GM19463 (cell line): Measurements from ENCODE around the gene KCP.

Source experiments
- ATAC-seq: cut with Tn5 transposase; IDR thresholded peaks from one replicate; pipeline ENCODE4 v1.9.1; 2021; ENCODE audit warnings: mild to moderate bottlenecking, moderate library complexity; ENCODE audit not compliant: unreplicated experiment

The KCP gene

DNA sequence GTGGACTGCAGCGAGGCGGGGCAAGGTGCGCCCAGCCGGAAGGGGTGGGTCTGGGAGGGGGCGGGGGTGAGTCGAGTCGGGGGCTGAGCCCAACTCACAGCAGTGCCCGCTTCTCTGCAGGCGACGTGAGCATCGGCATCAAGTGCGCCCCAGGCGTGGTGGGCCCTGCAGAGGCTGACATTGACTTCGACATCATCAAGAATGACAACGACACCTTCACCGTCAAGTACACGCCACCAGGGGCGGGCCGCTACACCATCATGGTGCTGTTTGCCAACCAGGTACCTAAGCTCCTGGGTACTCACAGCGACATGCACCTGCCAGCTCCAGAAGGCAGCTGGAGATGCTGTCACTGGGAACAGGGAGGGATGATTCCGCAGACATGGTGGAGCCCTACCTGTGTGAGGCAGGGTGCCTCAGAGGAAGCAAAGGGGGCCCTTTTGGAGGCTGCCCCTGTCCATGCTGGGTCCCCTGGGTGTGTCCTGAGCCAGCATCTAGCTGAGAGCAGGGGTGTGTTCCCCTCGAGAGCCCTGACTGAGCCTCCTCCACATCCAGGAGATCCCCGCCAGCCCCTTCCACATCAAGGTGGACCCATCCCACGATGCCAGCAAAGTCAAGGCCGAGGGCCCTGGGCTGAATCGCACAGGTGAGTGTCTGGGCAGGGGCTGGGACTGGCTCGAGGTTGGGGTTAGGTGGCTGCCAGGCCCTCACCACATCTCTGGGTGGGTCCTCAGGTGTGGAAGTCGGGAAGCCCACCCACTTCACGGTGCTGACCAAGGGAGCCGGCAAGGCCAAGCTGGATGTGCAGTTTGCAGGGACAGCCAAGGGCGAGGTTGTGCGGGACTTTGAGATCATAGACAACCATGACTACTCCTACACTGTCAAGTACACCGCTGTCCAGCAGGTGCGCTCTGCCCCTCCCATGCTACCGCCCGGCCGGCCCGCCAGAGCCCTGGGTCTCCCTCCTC lies 67.6 kb downstream of the KCP start:
- ATAC-seq: no peak

DNA sequence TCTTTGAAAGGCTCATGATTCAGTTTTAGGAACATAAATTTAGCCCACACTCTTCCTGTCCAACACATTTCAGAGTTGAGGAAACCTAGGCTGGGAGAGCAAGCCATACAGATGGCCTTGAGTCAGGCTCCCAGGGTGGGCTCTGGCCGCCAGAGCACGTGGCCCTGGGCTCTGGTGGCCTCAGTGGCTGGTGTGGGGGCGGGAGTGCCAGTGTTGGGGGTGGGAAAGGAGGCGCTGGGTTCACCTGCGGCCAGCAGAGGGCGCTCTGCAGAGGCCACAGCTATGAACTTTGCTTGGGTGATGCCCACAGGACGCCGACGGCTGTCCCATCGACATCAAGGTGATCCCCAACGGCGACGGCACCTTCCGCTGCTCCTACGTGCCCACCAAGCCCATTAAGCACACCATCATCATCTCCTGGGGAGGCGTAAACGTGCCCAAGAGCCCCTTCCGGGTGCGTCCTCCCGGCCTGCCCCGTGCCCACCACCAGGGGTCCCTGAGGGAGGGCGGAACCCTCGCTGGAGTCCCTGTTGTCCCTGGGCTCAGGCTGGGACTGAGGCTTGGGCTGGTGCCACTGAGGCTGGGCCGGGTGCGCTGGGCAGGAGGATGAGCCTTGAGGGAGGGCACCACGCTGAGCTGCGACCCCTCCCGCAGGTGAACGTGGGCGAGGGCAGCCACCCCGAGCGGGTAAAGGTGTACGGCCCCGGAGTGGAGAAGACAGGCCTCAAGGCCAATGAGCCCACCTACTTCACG lies 68.4 kb downstream of the KCP start:
- ATAC-seq: peak; percentile 65

DNA sequence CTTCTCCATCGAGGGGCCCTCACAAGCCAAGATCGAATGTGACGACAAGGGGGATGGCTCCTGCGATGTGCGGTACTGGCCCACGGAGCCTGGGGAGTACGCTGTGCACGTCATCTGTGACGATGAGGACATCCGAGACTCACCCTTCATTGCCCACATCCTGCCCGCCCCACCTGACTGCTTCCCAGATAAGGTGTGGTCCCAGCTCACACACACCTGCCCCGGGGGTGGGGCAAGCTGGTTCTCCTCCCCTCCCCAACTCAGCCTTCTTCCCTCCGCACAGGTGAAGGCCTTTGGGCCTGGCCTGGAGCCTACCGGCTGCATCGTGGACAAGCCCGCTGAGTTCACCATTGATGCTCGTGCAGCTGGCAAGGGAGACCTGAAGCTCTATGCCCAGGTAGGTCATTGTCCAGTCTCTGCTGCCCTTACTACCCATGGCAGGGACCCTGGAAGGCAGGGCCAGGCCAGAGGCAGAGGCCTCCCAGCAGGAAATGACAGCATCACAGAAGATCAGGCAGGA lies 69.3 kb downstream of the KCP start:
- no peak for ATAC-seq

DNA sequence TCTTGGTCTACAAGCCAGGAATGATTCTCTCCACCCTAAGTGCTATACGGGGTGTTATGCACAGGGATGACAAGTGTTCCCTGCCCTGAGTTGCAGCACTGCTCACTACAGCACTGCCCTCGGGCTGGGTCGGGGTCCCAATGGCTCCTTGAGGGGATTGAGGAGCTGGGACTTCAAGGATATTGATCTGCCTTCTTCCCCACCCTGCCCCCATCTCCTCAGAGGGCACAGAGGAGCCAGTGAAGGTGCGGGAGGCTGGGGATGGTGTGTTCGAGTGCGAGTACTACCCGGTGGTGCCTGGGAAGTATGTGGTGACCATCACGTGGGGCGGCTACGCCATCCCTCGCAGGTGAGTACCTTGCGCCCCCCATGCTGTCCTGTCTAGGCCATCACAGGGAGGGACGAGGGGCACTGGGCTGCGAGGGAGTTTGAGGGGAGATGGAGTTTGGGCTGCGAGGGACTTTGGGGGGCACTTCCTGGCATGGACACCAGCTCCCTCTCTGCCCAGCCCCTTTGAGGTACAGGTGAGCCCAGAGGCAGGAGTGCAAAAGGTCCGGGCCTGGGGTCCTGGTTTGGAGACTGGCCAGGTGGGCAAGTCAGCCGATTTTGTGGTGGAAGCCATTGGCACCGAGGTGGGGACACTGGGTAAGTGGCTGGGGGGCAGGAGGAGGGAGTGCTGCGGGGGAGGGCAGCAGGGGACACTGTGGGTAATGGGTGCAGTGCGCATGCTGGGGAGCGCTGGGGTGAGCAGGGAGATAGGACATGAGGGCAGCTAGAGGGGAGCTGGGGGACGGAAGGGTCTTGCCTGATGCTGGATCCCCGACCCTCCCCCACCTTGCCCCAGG lies 70.0 kb downstream of the KCP start:
- no peak for ATAC-seq

DNA sequence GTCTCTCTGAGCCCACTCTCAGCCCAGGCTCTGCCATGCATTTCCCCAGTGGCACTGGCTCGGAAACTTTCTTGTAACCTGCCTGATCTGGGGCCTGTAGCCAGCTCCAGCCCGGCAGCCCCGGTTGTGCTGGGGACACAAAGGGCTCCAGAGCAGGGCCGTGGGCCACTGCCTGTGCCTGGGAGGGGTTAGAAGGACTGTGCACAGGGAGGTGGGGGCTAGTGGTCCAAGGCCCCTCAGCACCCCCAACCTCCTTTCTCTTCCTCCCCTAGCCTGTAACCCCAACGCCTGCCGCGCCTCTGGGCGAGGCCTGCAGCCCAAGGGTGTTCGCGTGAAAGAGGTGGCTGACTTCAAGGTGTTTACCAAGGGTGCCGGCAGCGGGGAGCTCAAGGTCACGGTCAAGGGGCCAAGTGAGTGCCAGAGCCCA lies 70.7 kb downstream of the KCP start:
- ATAC-seq: no peak

DNA sequence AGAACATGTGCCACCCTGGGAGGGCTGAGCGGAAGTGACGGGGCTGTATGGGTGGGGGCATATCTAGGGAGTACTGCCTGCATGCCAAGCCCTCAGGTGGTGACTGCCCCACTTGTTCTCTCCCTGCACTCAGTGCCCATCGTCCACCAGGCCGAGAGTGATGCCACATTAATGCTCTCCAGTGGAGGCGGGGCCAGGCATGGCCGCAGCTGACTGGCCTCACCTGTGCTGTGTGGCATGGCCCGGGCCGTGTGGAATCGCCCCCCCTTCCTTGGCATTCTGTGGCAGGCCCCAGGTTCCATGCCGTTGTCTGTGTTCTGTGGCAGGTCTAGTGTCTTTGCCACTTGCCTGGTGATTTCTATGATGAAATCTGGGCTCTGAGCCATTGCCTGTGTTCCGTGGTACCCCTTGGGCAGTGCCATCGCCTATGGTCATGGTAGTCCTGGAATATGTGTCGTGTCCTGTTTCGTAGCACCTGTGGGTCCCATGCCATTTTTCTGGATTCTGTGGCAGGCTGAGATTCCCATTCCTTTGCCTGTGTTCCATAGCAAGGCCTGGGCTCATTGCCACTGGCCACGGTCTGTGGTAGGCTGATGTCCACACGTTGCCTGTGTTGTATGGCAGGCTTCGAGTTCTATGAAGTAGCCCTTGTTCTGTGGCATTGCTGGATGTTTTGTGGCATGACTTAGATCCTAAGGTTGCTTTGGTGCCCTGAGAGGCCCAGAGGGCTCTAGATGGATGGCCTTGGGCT lies 71.4 kb downstream of the KCP start:
- no peak for ATAC-seq

DNA sequence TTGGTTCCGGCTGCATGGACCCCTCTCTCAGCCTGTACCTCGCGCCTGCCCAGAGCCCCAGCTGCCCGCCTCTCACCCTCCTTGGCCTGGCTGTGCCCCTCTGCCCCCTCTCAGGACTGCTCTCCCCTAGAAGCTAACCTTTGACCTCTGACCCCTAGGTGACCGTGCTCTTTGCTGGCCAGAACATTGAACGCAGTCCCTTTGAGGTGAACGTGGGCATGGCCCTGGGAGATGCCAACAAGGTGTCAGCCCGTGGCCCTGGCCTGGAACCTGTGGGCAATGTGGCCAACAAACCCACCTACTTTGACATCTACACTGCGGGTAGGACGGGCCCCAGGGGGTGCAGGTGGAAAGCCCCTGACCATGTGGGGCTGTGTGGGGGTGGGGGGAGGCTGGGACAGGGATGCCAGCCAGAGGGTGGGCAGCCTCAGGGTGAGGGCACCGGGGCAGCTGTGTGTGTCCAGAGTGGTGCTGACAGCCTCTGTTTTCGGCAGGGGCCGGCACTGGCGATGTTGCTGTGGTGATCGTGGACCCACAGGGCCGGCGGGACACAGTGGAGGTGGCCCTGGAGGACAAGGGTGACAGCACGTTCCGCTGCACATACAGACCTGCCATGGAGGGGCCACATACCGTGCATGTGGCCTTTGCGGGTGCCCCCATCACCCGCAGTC lies 72.3 kb downstream of the KCP start:
- ATAC-seq: no peak

DNA sequence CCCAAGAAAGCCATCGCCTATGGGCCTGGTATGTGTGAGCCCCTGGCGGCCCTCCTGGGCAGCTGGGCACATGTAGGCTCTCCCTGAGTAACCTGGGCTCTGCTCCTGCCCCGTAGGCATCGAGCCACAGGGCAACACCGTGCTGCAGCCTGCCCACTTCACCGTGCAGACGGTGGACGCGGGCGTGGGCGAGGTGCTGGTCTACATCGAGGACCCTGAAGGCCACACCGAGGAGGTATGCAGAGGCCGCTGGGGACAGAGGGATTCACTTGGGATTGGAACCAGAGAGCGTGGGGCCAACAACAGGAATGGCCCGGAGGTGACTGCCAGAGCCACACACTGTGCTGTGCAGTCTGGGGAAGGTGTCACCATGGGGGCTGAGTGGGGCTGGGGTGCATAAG lies 73.0 kb downstream of the KCP start:
- ATAC-seq: no peak

DNA sequence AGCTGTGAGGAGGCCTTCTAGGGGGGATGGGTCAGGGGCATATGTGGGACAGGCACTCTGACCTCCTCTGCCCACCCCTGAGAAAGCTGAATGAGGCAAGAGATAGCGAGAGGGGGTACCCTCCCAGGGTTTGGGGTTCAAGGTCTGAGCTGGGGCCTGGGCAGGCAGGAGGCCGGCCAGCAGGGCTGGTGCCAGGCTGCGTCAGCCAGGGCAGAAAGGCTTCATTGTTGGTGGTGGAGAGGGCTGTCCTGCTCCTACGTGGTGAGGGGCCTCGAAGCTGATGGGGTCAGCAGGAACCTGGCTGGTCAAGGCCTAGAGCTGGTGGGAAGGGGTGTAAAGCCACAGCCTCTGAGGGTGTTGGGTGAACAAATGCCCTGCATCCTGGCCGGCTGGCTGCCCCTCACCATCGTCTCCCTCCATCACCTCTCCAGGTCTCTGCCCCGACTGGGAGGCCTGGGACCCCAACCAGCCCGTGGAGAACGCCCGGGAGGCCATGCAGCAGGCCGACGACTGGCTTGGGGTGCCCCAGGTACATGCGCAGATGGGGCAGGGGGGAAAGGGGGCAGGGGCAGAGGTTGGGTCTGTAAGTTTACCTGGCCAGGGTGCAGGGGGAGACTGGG lies 73.7 kb downstream of the KCP start:
- no peak for ATAC-seq

DNA sequence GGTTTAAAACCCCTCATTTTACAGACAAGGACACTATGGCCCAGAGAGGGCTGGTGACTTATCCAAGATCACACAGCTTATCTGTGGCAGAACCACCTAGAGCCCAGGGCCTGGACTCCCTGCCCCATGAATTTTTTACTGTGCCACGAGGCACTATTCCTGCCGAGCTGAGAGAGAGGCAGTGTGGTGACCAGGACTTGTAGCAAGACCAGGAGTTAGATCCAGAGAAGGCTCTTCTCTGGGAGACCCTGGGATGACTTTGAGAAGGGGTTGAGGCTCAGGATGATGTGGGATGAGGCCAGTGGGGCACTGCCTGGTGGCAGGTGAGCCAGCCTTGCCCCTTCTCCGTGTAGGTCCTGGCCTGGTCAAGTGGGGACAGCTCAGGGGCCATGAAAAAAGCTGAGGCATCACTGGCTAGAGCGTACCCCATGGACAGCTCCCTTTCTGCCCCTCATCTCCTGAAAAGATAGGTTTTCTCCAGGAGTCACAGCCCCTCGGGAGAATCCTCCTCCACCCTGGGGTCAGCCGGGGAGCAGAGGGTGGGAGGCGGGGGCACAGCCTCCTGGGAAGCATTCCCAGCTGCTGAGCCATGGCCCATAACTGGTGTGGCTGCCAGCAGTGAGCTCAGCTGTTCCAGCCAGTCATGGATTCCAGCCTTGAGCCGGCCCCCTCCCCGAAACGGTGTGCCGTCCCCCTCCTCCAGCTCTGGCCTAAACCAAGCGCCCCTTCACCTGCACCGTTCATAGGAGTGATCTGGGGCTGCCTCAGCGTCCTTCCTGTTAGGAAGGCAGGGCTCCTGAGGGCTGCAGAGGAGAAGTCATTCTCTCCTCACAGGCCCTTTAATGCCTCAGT lies 74.5 kb downstream of the KCP start:
- no peak for ATAC-seq

DNA sequence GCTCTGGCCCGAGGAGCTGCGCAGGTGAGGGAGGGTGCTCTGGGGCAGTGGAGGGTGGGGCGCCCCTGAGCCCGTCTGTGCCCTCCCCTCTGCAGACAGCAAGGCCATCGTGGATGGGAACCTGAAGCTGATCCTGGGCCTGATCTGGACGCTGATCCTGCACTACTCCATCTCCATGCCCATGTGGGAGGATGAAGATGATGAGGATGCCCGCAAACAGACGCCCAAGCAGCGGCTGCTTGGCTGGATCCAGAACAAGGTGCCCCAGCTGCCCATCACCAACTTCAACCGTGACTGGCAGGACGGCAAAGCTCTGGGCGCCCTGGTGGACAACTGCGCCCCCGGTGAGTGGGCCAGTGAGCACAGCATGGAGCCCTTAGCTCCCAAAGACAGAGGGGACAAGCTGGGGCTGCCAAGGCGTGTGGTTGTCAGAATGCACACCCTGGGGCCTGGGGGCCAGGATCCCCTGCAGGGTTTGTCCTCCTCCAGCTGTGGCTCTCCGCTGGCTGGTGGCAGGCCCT lies 75.2 kb downstream of the KCP start:
- no peak for ATAC-seq

DNA sequence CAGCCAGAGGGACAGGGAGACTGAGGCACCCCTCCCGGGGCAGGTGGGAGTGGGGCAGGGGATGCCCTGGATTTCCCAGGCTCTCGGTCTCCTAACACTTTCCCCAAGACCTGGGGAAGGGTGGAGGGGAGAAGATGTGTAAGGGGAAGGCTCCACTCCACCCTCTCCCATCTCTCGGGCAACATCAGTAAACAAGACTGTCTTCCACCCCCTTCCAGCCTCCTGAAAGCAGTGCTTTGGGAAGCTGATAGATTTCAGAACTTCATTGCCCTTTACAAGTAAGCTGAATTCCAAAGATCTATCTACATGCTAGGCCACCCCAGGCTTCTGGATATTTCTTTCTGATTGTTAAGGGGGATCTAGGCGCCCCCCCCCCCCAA lies 76.6 kb downstream of the KCP start:
- ATAC-seq: no peak

DNA sequence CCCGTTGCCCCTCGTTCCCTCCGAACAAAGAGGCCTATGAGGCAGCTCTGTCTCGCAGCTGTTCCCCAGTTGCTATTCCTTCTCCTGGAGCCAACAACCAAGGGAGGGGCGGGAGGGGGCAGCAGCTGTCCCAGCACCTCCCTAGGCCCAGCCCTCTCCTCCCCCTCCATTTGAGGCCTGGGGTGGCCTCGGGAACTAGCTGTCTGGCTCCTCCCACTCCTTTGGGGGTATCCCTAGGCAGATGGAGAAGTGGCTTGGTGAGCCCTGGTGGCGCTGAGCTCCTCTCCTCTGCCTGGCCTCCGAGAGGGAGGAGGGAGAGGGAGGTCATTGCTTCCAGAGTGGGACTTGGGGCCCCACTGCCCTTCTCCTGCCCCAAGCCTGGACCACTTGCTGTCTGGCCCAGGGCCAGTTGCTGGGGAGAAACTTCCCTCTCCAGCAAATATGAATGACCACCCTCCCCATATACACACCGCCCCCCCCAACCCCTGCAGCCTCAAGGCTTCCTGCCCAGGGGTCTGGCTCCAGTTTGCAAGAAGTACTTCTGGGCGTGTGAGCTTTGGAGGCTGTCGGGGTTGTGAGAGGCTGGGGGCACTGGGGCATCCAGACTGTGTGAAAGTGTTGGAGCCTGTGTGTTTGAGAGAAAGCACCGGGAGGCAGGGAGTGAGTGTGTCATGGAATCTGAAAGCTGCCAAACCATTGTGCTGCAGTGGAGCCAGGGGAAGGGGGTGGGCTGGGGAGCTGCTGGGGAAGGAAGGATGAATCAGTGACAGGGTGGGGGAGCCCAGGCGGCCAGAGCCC lies 77.2 kb downstream of the KCP start:
- no peak for ATAC-seq

DNA sequence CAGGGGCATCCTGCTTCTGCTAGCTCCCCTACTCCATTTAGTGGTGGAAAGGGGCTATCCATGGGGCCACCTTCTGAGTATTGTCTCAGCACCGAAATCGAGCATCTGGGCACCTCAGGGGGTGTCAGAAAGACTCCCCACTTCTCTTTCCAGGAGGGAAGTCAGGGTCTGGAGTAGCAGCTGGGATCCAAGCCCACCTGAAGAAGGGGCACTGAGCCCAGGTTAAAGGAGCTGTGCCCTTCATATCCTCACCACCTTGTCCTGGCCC lies 77.7 kb downstream of the KCP start:
- no peak for ATAC-seq

DNA sequence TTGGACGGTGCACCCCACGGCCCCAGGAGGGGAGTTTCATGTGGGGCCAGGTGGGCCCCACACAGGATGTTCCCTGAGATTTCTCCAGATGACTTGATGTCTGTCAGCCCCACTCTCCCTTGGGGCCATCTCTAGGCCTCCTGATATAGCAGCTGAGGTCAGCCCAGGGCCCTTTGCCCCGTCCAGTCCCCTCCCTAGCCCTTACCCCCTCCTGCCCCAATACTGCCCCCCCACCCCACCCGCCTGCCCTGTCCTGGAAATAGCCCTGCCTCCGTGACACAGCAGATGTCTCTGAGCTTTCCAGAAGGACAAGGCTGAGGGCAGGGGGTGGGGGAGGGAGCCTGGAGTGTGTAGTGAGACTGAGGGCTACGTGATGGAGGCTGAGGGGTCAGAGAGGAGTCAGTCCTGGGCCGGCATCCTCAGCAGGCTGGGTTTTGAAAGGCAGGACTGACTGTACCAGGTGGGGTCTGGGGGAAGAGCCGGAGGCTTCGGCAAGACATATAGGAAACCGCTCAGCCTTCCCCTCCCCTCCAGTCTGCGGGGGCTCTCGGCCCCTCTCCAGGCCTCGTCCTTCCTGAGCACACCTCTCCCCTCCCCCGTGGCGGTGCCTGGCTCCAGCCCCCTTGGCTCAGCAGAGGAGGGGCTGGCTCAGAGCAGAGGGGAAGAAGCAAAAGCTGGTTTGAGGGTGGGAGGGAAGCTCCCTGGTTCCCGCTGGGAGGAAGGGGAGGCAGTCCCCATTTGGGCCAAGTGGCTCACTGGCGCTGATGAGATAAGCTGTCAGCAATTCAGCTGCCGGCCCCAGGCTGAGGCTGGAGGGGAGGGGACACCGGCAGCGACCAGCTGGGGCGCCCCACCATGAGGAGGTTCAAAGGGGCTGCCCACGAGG lies 78.3 kb downstream of the KCP start:
- no peak for ATAC-seq

DNA sequence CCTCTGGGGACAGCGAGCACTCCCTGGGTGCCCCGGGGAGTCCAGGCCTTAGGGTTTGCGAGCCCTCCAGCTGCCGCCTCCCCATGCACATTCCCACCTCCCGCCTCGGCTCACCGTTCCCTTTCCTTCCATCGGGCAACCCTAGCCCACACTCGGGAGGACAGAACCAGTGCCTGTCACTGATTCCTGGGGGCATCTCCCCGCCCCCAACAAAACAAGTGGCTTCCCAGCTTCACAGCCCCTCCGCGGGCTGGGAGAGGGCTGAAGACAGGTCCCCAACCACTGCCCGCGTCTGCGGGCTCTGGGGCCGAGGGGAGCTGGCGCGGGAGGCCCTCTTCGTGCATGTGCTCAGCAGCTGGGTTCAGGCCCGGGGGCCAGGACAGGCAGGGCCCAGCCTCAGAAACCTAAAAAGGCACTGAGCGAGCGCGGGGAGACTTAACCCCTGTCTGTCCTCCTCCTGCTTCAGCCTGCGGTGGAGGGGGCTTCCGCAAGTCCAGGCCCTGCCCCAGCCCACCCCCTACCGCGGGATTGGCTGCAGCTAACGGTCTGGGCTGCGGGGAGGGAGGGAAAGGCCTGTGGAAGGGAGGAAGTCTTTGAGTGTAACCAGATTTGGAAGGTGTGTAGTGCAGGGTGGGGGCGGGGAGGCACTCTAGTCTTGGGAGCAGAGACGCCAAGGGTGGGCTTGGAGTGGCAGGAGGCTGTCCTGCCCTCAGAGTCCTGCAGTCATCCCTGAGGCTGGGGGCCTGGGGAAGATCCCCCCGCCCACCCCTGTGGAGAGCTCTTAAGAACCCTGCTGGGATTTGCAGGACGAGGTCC lies 79.1 kb downstream of the KCP start:
- ATAC-seq: no peak
